GM12878 (cell line): Measurements from ENCODE around the gene ZDHHC22. TPM values are rescaled to one million over a fixed set of nuclear protein-coding genes. Genes with fewer than 3 reads are reported as not detected.

Experiments
- BCL3 ChIP-seq: IDR thresholded peaks from 2 replicates; pipeline ENCODE4 v1.6.1; 2011; ENCODE audit warnings: borderline replicate concordance, low read depth, mild to moderate bottlenecking, moderate library complexity, low read length; ENCODE audit not compliant: insufficient read depth, poor library complexity, severe bottlenecking
- BHLHE40 ChIP-seq, 2 experiments: fragments of 450-650 bp in 1 of 2; IDR thresholded peaks; 2 replicates each; pipeline ENCODE4 v1.6.1; 2011 to 2017; ENCODE audit warnings: low read depth in 2 of 2, borderline replicate concordance in 1 of 2, improper control_type of control experiment in 1 of 2, low read length in 1 of 2, mild to moderate bottlenecking in 1 of 2
- DPF2 ChIP-seq: fragments of 450-650 bp; IDR thresholded peaks from 2 replicates; pipeline ENCODE4 v1.6.1; 2017; ENCODE audit warnings: mild to moderate bottlenecking
- ETV6 ChIP-seq, 2 experiments: fragments of 450-650 bp in 1 of 2; IDR thresholded peaks in 1 of 2; conservative IDR thresholded peaks in 1 of 2; 2 replicates each; pipeline ENCODE4 v1.6.1; 2014; ENCODE audit warnings: antibody characterized with exemption in 1 of 2, borderline replicate concordance in 1 of 2, low read depth in 1 of 2, mild to moderate bottlenecking in 1 of 2, moderate library complexity in 1 of 2
- IKZF1 ChIP-seq: fragments of 450-650 bp; conservative IDR thresholded peaks from 2 replicates; pipeline ENCODE4 v1.6.1; 2017; ENCODE audit warnings: antibody characterized with exemption, mild to moderate bottlenecking
- POLR2A ChIP-seq: IDR thresholded peaks from 2 replicates; pipeline ENCODE4 v1.6.1; 2011; ENCODE audit warnings: low read depth, mild to moderate bottlenecking, low read length
- RAD21 ChIP-seq: IDR thresholded peaks from 2 replicates; pipeline ENCODE4 v1.6.1; 2011; ENCODE audit warnings: mild to moderate bottlenecking, low read depth, low read length, moderate library complexity; ENCODE audit not compliant: insufficient read depth
- ZBTB4 ChIP-seq: fragments of 450-650 bp; formaldehyde crosslinking; IDR thresholded peaks from 2 replicates; pipeline ENCODE4 v1.4.0; 2022; ENCODE audit warnings: mild to moderate bottlenecking, moderate library complexity
- ZNF217 ChIP-seq: fragments of 450-650 bp; IDR thresholded peaks from 2 replicates; pipeline ENCODE4 v1.6.1; 2017; ENCODE audit warnings: antibody characterized with exemption, mild to moderate bottlenecking
- polyA plus RNA-seq, 11 experiments: library from polyadenylated mRNA; depleted of rRNA in 4 of 11; unstranded in 6 of 11; stranded (reverse) in 5 of 11; fragments of >200 nt; fragmentation: Nextera tagmentation in 4 of 11; fragmentation: Illumina TruSeq in 1 of 11; extraction: Ambion mirVana in 4 of 11; extraction: Trizol in 1 of 11; gene quantifications; 1 replicate in 1 of 11; 2 replicates in 10 of 11; pipeline versions ENCODE4 v1.2.1 to v1.2.3, GENCODE V29; 2011 to 2016; ENCODE audit warnings: inconsistent platforms in 2 of 11, missing spikeins in 2 of 11, low read depth in 1 of 11
- total RNA-seq, 4 experiments: library from RNA; depleted of rRNA in 3 of 4; stranded (reverse); fragments of >200 nt in 3 of 4; fragmentation: Illumina TruSeq in 1 of 4; extraction: Trizol in 1 of 4; gene quantifications; 2 replicates each; pipeline versions ENCODE4 v1.2.1 to v1.2.3, GENCODE V29; 2013 to 2021
- TF ChIP-seq, protein P1 (sequence below): fragments of 450-650 bp; IDR thresholded peaks from 2 replicates; pipeline ENCODE4 v1.6.1; 2017; ENCODE audit warnings: mild to moderate bottlenecking, moderate library complexity
- TF ChIP-seq, protein P2 (sequence below): IDR thresholded peaks from 2 replicates; pipeline ENCODE4 v1.6.1; 2012; ENCODE audit warnings: mild to moderate bottlenecking, low read depth, low read length

The ZDHHC22 gene
- total and polyA plus RNA-seq, 10 of the 15 experiments (the other 5 are each of a cell fraction or from before 2014, with no cell fraction given), result 0.06 TPM; not detected in 9

DNA sequence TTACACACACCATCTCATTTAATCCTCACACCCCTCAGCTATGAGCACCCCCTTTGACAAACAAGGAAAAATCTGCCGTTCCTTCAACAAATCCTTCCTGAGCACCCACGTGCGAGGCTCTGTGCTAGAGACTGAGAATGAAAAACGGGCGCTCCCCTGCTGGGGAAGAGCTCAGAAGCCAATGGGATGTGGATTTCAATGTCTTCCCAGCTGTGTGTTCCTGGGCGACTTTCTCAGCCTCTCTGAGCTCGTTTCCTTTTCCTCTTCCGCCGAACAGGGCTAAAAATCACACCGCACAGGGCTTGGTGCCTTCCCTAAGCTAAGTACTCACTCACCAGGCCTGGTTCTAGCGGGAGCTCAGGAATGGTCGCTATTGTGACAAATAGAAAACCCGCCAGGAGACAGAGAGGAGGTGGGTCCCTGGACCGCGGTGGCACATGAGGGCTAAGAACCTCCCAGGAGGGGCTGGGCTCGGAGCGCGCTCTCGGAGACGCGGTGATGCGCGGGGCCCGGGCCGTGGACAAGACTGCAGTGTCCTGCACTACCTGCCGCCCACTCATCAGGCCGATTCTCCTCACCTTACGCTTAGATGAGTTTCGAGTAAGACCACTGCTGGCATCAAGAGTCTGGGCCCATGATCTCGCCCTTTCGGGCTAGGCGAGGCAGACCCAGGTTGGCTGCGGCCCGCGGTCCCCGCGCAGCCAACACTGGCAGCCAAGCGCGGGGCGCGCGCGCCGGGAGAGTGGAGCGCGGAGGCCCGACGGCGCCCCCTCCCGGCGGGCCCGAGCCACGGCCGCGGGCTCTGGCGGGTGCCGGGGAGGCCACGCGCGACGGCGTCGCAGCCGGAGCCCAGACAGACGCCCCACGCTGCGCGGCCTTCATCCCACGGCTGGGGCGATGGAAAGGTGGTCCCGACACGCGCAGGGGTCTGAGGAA lies 17.0 kb downstream of the ZDHHC22 start (continued):
- TF ChIP-seq, protein P1, sequence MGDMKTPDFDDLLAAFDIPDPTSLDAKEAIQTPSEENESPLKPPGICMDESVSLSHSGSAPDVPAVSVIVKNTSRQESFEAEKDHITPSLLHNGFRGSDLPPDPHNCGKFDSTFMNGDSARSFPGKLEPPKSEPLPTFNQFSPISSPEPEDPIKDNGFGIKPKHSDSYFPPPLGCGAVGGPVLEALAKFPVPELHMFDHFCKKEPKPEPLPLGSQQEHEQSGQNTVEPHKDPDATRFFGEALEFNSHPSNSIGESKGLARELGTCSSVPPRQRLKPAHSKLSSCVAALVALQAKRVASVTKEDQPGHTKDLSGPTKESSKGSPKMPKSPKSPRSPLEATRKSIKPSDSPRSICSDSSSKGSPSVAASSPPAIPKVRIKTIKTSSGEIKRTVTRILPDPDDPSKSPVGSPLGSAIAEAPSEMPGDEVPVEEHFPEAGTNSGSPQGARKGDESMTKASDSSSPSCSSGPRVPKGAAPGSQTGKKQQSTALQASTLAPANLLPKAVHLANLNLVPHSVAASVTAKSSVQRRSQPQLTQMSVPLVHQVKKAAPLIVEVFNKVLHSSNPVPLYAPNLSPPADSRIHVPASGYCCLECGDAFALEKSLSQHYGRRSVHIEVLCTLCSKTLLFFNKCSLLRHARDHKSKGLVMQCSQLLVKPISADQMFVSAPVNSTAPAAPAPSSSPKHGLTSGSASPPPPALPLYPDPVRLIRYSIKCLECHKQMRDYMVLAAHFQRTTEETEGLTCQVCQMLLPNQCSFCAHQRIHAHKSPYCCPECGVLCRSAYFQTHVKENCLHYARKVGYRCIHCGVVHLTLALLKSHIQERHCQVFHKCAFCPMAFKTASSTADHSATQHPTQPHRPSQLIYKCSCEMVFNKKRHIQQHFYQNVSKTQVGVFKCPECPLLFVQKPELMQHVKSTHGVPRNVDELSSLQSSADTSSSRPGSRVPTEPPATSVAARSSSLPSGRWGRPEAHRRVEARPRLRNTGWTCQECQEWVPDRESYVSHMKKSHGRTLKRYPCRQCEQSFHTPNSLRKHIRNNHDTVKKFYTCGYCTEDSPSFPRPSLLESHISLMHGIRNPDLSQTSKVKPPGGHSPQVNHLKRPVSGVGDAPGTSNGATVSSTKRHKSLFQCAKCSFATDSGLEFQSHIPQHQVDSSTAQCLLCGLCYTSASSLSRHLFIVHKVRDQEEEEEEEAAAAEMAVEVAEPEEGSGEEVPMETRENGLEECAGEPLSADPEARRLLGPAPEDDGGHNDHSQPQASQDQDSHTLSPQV, result peak; percentile 51; the same call in 1 of the 2 replicates
- TF ChIP-seq, protein P2, sequence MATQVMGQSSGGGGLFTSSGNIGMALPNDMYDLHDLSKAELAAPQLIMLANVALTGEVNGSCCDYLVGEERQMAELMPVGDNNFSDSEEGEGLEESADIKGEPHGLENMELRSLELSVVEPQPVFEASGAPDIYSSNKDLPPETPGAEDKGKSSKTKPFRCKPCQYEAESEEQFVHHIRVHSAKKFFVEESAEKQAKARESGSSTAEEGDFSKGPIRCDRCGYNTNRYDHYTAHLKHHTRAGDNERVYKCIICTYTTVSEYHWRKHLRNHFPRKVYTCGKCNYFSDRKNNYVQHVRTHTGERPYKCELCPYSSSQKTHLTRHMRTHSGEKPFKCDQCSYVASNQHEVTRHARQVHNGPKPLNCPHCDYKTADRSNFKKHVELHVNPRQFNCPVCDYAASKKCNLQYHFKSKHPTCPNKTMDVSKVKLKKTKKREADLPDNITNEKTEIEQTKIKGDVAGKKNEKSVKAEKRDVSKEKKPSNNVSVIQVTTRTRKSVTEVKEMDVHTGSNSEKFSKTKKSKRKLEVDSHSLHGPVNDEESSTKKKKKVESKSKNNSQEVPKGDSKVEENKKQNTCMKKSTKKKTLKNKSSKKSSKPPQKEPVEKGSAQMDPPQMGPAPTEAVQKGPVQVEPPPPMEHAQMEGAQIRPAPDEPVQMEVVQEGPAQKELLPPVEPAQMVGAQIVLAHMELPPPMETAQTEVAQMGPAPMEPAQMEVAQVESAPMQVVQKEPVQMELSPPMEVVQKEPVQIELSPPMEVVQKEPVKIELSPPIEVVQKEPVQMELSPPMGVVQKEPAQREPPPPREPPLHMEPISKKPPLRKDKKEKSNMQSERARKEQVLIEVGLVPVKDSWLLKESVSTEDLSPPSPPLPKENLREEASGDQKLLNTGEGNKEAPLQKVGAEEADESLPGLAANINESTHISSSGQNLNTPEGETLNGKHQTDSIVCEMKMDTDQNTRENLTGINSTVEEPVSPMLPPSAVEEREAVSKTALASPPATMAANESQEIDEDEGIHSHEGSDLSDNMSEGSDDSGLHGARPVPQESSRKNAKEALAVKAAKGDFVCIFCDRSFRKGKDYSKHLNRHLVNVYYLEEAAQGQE, result no peak
- no peak for TF ChIP-seq ZBTB4
- no peak for TF ChIP-seq BCL3
- peak in 1 of 2 experiments; percentile 19; a peak in 1 of 4 replicates for TF ChIP-seq ETV6 (conservative IDR thresholded peaks at IDR 0.05 in 1 of 2, IDR thresholded peaks at IDR 0.05 in 1 of 2; ENCODE audit: borderline replicate concordance in 1 of 2, low read depth in 1 of 2)
- TF ChIP-seq BHLHE40 (IDR thresholded peaks at IDR 0.05; ENCODE audit: borderline replicate concordance in 1 of 2, low read depth in 2 of 2, low read length in 1 of 2), result peak in 1 of 2 experiments; percentile 78; a peak in 1 of 4 replicates
- TF ChIP-seq RAD21, result peak; percentile 59; the same call in 1 of the 2 replicates
- TF ChIP-seq IKZF1, result peak; percentile 78
- peak; percentile 45; the same call in 1 of the 2 replicates for TF ChIP-seq POLR2A
- TF ChIP-seq ZNF217, result peak; percentile 71; the same call in 1 of the 2 replicates
- TF ChIP-seq DPF2, result 0 out of 2 replicates have a peak, but pooled peaks have one; percentile 39
